ENCODE data around the gene BEND5.
A peak's percentile ranks its signal among the peaks of the same experiment; 100 is the strongest.

The BEND5 gene

GRCh38 chr1:48717082-48717481 is 59.6 kb downstream of the BEND5 start:
- no peak for DNase-seq

- DNase-seq: no peak
These were observed 60.8 kb downstream of the BEND5 start for GRCh38 chr1:48715921-48716320.

GRCh38 chr1:48710915-48711314 is 65.8 kb downstream of the BEND5 start:
- no peak for DNase-seq

GRCh38 chr1:48710318-48710717 is 66.4 kb downstream of the BEND5 start:
- no peak for DNase-seq

GRCh38 chr1:48704736-48705135 is 72.0 kb downstream of the BEND5 start:
- DNase-seq: no peak

- no peak for DNase-seq
These were observed 75.2 kb downstream of the BEND5 start for GRCh38 chr1:48701445-48701844.

- peak; percentile 12 to 34 (median 20) for DNase-seq
These were observed 79.5 kb downstream of the BEND5 start for GRCh38 chr1:48697066-48697707.

- DNase-seq: no peak
These were observed 81.5 kb downstream of the BEND5 start for GRCh38 chr1:48695161-48695560.

GRCh38 chr1:48693674-48694320 is 82.9 kb downstream of the BEND5 start:
- DNase-seq: no peak

- no peak for DNase-seq
These were observed 83.5 kb downstream of the BEND5 start for GRCh38 chr1:48693180-48693579.

- no peak for DNase-seq
These were observed 84.5 kb downstream of the BEND5 start for GRCh38 chr1:48692235-48692634.

GRCh38 chr1:48691429-48692001 is 85.2 kb downstream of the BEND5 start:
- DNase-seq: no peak

- DNase-seq: no peak
These were observed 88.5 kb downstream of the BEND5 start for GRCh38 chr1:48688102-48688760.

GRCh38 chr1:48687282-48688045 is 89.2 kb downstream of the BEND5 start:
- no peak for DNase-seq

- no peak for DNase-seq
These were observed 90.5 kb downstream of the BEND5 start for GRCh38 chr1:48686159-48686558.

- DNase-seq: no peak
These were observed 92.3 kb downstream of the BEND5 start for GRCh38 chr1:48684381-48684780.

GRCh38 chr1:48683839-48684238 is 92.9 kb downstream of the BEND5 start:
- no peak for DNase-seq

- DNase-seq: no peak
These were observed 95.0 kb downstream of the BEND5 start for GRCh38 chr1:48681476-48682305.

GRCh38 chr1:48680411-48681035 is 96.2 kb downstream of the BEND5 start:
- DNase-seq: no peak

GRCh38 chr1:48679859-48680258 is 96.8 kb downstream of the BEND5 start:
- DNase-seq: no peak

GRCh38 chr1:48678710-48679505 is 97.8 kb downstream of the BEND5 start:
- no peak for DNase-seq
